RKO (cell line): ENCODE measurements around the gene DDIT4.
A peak's percentile ranks its signal among the peaks of the same experiment; 100 is the strongest.
"Not testable (repeated sequence)": the region's sequence is repeated elsewhere in the genome, so short reads cannot be mapped to it uniquely, and the experiment has no call there.

Experiments used
- DNase-seq: peaks from one replicate; pipeline ENCODE4 v3.0.0-alpha.2; 2016; ENCODE audit warnings: low spot score

The DDIT4 gene, protein sequence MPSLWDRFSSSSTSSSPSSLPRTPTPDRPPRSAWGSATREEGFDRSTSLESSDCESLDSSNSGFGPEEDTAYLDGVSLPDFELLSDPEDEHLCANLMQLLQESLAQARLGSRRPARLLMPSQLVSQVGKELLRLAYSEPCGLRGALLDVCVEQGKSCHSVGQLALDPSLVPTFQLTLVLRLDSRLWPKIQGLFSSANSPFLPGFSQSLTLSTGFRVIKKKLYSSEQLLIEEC

DNA sequence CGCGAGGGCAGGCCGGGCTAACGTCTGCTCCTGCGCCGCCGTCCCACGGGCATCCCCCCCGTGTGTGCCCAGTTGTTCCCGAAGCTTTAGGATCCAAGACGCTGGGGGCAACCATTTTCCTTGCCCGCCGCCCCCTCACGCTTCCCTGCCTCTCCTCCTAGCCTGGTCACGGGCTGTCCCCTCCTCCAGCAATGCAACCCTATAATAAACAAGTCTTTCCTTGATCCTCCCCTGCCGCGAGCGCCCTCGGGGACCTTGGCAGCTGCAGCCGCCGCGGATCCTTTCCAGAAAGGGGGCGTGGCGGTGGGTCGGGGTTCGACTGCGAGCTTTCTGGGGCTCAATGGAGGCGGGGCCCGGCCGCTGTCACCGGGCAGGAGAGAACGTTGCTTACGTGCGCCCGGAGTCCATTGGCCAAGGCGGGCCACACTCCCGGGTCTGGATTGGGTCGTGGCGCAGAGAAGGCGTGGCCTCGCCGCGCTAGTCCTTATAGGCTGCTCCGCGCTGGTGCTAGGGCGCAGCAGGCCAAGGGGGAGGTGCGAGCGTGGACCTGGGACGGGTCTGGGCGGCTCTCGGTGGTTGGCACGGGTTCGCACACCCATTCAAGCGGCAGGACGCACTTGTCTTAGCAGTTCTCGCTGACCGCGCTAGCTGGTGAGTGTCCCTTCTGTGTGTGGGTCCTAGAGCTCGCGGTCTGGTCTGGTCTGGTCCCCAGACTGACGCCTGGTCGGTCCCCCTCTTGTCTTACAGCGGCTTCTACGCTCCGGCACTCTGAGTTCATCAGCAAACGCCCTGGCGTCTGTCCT is at the start of gene DDIT4:
DDIT4 (plus strand) TSS at position 515 of the 803 bp plus-strand sequence. CDS start 293 bp downstream, outside the sequence.
- peak; percentile 99 for DNase-seq

DNA sequence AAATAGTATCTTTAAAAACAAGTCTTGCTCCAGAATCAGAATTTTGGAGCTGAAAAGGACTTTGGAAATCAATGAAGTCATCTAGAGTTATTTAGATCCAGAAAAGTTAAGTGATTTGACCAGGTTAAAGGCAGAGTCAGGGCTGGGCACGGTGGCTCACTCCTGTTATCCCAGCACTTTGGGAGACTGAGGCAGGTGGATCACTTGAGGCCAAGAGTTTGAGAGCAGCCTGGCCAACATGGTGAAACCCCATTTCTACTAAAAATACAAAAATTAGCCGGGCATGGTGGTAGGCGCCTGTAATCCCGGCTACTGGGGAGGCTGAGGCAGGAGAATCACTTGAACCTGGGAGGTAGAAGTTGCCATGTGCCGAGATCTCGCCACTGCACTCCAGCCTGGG is 49.5 kb upstream of the DDIT4 start:
- DNase-seq: not testable (repeated sequence)

DNA sequence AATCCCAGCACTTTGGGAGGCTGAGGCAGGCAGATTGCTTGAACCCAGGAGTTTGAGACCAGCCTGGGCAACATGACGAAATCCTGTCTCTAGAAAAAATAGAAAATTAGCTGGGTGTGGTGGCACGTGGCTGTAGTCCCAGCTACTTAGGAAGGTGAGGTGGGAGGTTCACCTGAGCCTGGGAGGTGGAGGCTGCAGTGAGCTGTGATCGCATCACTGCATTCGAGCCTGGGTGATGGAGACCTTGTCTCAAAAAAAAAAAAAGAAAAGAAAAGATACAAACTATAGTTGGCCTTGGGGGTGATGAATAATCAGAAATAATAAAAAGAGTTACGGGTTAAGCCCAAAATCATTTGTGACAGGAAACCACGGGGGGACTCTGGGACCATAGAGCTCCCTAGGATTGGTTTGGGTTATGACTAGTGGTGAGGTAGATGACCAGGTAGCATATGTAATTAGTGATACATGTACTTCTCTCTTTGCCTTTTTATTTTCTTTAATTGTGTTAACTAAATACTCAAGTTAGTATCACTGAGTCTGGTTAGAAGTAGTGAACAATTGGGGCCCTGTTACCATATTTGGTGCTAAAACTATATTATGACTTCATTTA is 47.2 kb upstream of the DDIT4 start:
- DNase-seq: no peak

DNA sequence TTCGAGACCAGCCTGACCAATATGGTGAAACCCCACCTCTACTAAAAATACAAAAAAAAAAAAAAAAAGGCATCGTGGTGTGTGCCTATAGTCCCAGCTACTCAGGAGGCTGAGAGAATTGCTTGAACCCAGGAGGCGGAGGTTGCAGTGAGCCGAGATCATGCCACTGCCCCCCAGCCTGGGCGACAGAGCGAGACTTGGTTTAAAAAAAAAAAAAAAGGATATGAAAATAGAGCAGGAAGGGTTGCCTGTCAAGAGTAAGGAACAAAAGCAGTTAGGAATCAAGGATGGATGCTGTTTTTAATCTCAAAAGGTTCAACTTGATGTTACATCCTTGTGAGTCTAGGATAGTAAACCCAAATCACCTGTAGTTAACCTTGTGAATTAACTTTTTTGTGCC is 45.9 kb upstream of the DDIT4 start:
- DNase-seq: no peak

DNA sequence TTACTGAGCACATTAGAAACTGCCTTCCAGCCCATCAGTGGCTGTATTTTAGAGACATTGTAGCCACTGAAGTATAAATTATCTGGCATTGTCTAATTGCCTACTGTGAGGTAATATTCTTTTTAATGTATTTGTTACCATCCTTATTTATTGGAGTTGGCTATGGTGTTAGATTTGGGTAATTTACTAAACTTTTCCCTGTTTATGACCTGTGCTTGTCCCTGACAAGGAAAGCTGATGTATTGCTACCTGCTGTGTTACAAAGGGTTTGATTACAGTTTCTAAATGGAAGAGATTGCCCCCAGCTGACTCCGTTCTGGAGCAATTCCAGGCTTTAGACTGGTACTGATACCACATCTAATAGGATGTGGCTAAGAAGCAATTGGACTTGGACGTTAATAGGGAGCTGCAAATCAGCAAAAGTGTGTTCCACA is 45.4 kb upstream of the DDIT4 start:
- DNase-seq: no peak

DNA sequence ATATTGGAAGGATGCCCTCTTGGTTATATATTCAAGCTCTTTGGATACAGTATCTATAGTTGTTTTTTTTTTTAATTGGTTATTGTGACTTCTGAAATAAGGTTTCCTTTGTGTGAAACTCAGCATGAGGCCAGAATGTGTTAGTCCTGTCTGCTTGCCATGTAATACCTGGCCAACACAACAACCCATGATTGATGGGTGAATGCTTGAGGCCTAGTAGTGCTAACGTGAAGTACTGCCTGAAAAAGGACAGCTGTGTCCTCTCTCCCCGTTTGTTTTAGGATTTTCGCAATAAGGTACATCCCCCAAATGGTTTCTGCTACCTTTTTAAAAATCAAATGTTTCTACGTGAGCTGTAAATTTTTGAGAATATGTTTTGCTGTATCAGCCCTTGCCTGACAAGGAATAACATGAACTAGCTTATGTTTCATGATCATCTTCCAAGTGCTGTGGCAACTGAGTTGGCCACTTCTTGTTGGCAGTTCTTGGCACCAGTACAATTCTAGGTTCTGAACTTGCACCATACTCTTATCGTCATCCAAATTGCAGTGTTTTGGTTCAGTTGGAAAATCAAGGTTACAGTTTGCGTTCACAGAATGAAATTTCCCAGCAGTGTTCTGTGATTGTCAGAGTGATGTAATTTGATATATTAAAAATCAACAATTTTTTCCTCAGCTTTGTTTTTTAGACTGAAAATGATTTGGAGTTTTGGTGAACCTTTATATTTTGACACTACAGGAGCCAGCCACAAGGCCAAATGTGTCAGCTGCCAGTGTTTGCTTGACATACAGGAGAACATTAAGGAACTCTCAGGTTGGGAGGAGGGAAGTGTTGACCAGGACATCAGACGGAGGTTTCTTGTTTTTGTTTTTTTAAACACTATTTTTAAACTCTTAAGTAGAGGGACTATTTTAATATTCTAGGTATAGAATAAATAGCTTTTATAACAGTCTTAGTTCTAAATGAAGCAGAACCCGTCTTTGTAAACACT is 44.2 kb upstream of the DDIT4 start:
- no peak for DNase-seq

DNA sequence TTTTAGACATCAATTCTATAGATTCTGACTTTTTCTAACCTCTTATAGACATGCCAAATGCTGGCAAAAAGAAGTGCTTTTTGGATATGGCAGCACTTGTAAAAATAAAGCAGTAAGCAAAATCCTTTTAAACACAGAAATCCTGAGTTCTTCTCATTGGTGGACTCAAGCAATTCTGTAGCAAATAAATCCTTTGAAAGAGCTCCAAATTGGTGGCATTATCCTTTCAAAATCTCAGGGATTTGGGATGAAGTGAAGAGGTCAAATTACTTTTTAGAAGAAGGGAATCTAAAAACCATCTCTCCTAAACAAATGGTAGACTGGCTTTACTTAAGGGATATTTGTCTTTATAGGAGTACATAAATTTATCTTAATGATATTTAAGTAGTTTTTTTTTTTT is 40.1 kb upstream of the DDIT4 start:
- no peak for DNase-seq

DNA sequence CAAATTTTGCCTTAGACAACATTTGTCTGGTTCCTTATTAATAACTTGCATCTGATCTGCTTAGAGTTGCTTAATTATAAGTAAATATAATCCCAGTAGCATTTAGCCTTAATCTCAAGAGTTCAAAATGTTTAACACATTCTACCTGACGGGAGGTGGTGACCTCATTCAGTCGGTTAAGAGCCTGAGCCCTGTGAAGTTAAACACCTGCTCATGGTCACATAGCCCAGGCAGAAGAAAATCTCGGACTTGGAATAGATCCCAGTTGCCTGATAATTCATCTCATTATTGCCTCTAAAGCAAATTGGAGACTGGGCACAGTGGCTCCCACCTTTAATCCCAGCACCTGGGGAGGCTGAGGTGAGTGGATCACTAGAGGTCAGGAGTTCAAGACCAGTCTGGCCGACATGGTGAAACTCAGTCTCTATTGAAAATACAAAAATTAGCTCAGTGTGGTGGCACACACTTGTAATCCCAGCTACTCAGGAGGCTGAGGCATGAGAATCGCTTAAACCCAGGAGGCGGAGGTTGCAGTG is 39.1 kb upstream of the DDIT4 start:
- DNase-seq: no peak

DNA sequence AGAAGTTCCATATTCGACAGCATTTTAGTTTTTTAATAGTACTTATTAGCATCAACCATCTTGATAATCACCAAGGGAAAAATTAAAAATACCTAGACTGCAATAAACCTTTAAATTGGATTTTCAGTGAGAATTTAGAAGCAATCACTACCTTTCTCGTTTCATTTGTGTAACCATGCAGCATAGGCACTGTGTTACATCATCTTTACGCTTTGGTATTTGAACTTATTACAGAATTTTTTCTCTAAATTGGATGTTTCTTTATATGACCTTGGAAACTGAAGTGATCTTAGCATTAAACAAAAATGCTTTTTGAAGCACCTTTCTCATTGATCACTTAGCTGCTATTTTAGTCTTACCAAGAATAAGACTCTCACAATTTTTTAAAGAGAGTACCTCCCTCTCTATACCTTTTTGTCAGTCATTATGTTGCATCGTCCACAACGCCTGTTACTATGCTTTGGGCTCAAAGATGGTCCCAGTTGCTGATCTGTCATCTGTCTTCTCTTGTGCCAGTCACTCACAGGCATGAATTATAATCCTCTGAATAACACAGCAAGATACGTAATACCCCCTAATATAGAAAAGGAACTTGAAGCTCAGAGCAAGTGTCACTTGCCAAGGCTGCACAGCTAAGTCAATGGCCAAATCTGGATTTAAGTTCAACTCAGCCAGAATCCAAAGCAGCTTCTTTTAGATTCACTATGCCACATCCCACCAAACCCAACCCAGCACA is 38.0 kb upstream of the DDIT4 start:
- no peak for DNase-seq

DNA sequence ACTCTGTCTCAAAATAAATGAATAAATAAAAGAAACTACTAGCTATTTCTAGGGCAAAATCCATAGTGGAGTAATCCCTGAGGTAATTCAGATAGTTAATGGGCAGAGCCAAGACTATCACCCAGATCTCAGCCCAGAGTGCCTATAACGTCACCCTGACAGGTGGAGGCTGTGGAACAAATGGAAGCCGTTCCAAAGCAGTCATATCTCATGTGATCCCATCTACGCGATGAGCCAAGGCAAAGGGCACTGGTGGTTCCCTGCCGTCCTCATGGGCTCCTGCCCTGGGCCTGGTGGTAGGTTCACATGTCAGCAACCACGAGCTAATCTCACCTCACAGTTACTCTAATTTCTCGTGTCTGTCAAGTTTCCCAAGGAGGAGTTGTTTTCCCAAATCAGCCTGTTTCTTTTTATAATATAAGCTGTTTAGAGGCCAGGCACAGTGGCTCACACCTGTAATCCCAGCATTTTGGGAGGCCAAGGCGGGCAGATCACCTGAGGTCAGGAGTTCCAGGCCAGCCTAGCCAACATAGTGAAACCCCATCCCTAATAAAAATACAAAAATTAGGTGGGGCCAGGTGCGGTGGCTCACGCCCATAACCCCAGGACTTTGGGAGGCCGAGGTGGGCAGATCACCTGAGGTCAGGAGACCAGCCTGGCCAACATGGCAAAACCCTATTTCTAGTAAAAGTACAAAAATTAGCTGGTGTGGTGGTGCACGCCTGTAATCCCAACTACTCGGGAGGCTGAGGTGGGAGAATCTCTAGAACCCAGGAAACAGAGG is 35.1 kb upstream of the DDIT4 start:
- DNase-seq: no peak

DNA sequence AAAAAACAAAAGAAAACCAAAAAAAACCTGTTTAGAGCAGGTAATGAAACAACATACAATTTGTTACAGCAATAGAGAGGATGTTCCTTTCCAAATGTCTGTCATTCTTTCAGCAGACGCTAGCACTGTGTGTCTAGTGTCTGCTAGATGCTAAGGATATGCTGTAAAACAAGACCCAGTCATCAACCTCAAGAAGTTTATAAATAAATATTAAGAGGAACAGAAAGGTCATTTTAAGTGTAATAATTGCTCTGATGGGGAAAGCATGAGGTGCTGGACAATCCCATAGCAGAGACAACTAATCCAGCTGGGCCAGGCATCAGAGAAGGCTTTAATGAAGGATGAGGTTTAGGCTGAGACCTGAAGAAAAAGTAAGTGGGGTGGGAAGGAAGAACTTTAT is 34.3 kb upstream of the DDIT4 start:
- no peak for DNase-seq

DNA sequence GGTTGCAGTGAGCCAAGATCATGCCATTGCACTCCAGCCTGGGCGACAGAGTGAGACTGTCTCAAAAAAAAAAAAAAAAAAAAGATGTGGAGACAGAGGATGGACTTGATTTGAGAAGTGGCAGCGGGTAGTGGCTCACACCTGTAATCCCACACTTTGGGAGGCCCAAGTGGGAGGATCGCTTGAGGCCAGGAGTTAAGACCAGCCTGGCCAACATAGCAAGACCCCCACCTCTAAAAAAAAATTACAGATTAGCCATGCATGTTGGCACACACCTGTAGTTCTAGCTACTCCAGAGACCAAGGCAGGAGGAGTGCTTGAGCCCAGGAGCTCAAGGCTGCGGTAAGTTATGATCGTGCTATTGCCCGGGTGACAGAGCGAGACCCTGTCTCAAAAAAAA is 33.4 kb upstream of the DDIT4 start:
- DNase-seq: no peak

DNA sequence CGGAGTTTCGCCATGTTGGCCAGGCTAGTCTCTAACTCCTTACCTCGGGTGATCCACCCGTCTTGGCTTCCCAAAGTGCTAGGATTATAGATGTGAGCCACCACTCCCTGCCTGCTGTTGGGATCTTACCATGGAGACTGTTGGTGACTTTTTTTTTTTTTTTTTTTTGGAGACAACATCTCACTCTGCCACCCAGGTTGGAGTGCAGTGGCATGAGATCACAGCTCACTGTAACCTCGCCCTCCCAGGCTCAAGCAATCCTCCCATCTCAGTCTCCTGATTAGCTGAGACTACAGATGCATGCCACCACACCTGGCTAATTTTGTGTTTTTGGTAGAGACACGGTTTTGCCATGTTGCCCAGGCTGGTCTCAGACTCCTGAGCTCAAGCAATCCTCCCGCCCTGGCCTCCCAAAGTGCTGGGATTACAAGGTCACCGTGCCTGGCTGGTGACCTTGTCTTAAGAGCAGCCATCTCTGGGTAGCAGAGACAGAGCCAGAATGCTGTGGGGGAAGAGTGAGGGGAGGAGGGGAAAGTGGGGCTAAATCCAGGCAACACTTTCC is 32.0 kb upstream of the DDIT4 start:
- DNase-seq: no peak

DNA sequence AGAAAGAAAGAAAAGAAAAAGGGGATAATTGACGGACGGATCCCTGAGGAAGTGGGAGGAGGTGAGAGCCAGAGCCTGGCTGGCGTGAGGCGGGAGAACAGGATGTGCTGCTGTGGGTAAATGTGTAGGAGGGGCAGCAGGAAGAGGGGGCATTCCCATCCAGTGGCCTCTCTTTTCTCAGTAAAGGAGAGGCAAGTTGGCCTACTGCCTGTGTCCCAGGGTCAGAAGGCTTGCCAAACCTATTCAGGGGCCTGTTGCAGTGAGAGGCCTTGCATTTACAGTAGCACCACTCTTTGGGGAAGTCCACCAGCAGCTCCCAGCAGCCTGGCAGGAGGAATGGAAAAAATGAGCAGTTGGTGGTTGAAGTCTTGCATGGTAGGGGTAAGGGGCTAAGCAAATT is 31.0 kb upstream of the DDIT4 start:
- DNase-seq: no peak

DNA sequence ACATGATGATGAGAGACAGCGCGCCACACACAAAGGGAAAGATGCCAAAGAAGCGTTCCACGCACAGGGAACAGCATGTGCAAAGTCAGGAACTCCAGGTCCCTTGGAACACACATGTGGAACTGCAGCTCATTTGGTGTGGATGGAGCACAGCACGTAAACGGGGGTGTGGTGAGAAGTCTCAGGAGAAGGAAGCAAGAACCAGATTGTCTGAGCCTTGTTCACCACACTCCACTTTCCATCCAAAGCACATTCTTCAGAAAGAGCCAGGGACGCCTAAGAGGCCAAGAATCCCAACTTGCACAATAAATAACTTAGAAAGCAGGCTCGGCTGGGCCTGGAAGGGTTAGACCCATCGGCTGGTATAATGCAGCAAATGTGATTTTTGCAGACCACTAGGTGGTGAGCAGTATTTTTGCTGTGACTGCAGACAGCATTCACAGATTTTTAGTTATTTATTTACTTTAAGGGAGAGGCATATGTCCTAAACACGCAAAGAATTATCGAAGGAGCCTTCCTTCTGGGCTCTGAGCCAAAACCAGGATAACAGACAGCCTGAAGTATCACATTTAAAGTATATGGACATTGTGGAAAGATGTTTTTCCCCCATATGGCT is 29.8 kb upstream of the DDIT4 start:
- DNase-seq: no peak

DNA sequence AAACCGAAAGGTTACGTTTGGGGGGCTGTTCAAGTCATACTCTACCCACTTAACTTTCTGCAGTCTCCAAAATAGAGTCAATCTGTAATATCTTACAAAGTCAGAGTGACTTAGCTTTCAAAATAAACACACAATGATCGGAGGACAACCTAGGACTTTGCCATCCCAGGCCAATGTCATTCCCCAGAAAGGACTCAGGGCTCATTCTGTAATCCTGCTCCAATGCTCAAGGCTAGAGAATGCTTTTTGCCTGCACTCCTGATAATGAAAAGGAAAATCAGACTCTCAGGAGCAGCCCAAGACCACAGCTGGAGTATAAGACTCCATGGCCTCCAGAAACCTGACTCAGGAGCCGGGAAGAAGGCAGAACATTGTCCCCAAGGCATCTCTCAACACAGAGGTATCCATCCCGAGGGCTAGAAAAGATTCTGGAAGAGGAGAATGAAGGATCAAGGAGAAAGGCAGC is 29.1 kb upstream of the DDIT4 start:
- DNase-seq: no peak

DNA sequence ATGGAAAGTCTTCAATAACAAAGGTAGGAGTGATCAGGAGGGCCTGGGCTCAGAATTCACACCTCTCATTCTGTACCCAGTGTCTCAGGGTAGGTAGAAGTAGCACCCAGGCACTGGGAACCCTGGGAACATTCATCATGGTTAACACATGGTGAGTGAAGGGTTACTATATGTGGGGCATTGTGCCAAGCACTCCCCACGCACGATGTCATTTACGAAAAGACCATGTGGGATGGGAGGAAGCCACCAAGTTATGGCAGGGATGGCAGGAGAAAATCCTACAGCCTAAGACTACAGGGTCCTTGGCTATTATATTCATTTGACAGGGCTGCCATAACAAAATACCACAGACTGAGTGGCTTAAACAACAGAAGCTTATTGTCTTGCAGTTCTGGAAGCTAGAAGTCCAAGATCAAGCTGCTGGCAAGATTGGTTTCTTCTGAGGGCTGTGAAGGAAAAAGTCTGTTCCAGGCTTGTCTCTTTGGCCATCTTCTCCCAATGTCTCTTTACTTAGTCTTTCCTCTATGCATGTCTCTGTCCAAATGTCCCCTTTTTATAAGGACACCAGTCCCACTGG is 27.7 kb upstream of the DDIT4 start:
- DNase-seq: no peak

DNA sequence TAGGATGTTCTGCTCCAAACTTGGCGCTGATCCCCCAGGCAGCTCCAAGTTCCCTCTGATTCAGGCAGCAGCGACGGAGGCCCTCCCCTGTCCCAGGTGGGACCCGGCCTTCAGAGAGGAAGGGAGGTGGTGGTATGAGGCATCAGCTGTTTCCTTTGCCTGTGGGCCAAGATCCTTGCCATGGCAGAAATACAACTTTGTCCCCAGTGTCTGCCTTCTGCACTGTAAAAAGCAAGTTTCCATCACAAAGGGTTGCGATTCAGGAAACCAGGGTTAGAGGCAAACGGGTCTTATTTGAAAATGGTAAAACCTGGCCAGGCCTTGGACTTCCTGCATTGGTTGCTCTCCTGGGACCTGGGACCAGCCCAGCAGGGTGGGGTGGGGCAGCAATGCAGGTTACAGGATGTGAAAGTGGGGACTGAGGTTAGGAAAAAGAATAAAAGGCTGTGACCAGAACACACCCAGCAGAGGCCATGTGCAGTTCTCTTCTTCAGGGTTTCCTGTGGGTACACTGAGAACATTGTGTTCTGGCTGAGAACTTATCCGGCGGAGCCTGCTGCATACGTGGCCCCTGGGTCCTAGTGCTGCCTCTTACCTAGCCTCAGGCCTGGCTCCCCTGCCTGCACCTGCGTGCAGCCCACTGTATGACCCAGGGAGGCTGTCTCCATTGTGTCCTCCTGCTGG is 25.1 kb upstream of the DDIT4 start:
- DNase-seq: no peak
